Measurements from ENCODE around the gene PRPS1. TPM values are rescaled to one million over a fixed set of nuclear protein-coding genes. Genes with fewer than 3 reads are reported as not detected.
A peak's percentile ranks its signal among the peaks of the same experiment; 100 is the strongest.
"Not testable (repeated sequence)": the region's sequence is repeated elsewhere in the genome, so short reads cannot be mapped to it uniquely, and the experiment has no call there.

PRPS1 gene
- total RNA-seq: 32.8 TPM

DNA sequence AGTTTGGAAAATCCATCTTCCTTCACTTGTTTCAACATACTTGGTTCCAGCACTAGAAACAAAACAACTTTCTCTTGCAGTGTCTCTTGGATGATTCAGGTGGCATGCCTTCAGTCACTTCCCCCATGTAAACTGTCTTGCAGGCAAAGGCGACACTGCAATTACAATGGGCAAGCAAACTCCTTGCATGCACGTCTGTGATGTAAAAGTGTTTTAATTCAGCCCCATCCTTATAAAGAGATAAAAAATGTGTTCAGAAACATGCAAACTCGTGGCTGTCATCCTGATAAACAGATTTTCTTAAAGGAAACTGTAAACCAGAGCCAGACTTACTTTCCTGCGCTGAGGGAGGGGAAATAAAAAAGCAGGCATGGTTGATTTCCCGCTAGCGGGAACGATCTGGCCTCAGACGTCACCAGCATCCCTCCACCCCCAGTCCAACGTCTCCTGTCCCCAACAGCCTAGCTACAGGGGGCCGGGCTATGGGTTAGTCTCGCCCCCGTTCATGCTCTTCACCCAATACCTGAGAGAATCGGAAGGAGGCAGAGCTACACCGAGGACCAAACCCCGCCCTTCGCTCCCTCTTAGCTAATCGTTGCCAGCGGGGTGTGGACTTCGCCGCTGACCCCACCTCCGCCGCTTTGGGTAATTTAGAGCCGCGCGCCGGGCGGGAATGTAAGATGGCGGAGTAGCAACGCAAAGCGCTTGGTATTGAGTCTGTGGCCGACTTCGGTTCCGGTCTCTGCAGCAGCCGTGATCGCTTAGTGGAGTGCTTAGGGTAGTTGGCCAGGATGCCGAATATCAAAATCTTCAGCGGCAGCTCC, at the start of gene PRPS1:
TSS of gene PRPS1 (plus strand) at position 673 of the 824 bp plus-strand sequence. CDS start at position 792, 119 bp downstream.
- DNase-seq: peak; percentile 96

DNA sequence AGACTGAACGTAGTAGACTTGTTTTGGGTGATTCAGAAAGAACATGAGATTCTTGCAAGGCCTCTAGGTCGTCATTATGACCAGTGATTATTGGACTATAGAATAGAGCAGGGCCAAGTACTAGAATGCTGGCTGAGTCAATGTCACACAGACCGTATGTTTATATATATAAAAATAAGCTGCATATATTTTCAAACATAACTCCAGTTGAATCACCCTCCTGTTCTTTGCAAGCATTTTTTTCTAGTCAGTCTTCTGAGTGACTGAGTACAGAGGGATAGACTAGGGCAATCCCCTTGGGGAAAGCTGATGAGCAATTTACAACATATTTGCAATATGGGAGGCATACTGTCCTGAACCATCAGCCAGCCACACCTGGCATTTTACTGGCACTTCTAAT, 48.4 kb upstream of the PRPS1 start:
- DNase-seq: no peak

DNA sequence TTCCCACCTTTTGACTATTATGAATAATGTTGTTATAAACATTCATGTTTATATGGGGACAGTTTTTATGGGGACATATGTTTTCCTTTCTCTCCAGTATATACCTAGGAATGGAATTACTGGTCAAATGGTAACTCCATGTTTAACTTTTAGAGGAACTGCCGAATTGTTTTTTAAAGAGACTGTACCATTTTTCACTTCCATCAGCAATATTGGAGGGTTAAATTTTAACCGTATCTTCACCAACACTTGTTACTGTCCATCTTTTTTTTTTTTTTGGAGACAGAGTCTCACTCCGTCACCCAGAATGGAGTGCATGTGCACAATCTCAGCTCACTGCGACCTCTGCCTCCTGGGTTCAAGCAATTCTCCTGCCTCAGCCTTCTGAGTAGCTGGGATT, 46.4 kb upstream of the PRPS1 start:
- DNase-seq: no peak

DNA sequence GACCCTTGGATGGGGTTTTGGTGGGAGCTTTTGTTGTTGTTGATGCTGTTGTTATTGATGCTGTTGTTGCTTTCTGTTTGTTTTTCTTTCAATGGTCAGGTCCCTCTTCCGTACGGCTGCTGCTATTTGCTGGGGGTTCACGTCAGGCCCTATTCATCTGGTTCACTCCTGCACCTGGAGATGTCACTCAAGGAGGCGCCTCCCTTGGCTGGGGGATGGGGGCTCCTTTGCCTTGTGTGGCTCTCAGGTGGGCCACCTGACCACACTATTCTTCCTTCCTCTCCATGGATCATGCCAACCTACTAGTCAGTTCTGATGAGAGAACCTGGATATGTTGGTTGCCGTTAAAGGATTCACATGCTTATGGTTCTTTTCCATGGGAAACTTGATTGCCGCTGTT, 39.1 kb upstream of the PRPS1 start:
- DNase-seq: no peak

DNA sequence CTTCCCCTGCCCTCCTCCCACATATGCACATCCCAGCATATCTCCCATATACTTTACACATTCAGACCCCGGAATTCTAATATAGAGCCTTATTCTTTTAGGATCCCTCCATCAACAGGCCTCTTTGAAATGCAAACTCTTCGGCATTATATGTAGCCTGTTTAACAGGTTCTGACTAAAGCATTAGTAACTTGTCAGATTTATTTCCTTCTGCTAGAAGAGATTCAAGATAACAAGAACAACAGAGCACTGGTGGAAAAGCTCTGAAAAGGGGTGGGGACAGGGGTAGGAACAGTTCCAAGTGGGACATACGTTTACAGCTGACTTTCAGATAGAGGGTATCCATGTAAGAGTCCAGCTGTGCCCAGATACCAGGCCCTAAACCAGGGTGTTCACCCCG, 31.7 kb upstream of the PRPS1 start:
- no peak for DNase-seq

DNA sequence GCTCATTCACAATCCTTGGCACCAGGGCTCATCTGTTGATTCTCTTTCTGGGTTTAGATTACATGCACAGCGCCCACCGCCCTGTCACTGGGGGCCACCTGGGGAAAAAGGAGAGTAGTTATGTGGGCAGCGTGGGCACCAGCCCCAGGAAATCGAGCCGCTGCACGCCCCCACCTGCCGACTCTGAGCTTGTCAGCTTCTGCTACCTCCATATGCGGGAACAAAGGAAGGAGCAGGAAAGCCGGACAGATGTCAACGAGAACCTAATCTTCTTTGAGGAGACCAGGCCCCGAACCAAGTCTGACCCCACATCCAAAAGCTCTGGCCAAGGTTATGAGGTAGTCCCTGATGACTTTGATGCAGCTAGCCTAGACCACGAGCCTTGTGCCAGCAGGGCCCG, 31.0 kb upstream of the PRPS1 start:
- DNase-seq: no peak

DNA sequence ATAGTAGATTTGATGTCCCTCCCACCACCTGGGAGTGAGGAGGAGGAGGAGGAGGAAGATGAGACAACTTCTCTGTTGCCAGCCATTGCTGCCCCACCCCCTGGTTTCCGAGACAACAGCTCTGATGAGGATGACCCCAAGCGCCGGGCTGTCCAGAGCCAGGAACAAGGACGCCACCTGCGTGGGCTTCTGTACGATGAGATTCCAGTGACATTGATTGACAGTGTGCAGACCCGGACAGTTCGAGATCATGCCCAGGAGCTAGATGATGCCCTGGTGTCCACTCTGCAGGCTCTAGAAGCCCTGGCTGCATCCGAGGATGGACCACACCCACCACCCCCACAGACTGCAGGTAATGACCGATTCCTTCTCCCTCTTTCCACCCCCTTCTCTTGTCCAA, 30.5 kb upstream of the PRPS1 start:
- no peak for DNase-seq

DNA sequence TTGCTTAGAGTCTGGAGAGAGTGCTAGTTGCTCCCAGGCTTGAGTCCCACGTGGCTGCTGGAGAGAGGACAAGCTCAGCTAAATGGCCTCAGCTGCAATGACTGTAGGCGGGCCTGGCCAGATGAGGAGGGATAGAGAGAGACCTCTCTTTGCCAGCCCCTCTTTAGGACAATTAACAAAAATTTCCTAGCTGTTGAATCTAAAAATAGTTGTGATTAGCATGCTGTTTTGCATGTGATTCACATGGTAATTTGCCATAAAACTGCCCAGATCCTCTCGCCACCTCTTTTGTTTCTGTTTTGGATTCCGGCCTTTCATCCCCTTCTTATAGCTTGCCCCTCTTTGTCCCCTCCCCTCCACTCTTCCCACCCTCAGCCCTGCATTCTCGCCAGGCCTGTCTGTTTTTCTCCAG, 28.9 kb upstream of the PRPS1 start:
- no peak for DNase-seq

DNA sequence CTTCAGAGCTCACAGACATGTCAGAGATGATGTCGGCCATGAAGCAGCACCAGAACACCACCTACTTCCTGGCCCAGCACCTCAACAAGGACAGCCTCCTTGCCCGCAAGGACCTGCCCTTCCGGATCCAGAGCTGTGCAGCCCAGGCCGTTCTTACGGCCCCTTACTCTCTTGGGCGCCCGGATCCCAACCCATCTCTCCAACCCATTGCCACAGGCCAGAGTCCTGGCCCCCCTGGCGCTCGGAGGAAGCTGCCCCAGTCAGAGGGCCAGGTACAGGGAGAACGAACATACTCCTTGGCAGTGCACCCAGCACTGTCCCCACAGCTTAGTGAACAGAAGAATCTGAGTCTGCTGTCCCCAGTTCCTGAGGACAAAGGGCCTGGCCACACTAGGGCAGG, 27.9 kb upstream of the PRPS1 start:
- DNase-seq: no peak

DNA sequence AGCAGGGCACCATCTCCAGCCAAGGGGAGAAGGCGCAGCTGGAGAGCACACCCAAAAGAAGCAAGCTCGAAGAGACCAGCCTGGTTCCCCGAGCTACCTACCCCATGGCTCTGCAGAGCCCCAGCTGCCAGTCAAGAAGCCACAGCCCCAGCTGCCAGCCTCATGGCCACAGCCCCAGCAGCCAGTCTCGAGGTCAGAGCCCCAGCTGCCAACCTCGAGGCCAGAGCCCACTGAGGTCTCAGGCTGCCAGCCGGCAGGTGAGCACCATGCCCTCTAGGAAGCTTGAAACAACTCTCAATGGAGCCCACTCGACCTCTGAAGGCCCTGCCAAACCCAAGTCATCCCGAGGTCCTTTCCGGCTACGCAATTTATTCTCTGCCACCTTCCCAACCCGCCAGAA, 27.0 kb upstream of the PRPS1 start:
- no peak for DNase-seq

DNA sequence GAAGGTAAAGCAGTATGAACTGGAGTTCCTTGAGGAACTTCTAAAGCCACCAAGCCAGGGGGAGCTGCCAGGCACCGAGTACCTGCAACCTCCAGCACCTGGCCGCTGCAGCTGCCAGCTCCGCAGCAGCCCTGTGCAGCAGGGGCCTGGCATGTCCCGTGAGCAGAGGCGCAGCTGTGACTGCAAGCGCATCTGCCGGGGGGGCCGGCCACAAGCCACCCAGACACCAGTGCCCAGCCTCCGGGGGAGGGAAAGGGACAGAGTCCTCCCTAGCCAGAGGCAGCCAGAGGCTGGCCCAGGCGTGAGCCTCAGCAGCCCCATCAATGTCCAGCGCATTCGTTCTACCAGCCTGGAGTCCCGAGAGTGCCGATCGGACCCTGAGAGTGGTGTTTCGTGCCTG, 26.6 kb upstream of the PRPS1 start:
- DNase-seq: no peak

DNA sequence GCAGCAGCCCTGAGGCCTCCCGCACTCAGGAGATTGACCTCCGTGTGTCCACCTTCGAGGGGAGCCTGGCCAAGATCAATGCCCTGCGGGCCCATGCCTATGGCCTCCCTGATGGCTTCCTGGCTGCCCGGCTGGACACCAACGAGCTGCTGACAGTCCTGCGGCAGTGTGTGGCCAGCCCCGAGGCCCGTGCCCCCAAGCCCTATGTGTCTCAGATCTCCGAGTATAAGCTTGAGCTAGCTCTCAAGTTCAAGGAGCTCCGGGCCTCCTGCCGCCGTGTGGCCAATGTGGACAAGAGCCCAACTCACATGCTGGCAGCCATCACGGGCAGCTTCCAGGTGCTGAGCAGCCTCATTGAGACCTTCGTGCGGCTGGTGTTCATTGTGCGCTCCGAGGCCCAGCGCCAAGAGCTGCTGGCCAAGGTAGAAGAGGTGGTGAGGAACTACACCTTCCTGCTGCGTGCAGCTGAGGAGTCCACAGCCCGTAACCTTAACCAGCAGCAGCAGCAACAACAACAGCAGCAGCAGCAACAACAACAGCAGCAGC, 25.5 kb upstream of the PRPS1 start:
- DNase-seq: no peak

DNA sequence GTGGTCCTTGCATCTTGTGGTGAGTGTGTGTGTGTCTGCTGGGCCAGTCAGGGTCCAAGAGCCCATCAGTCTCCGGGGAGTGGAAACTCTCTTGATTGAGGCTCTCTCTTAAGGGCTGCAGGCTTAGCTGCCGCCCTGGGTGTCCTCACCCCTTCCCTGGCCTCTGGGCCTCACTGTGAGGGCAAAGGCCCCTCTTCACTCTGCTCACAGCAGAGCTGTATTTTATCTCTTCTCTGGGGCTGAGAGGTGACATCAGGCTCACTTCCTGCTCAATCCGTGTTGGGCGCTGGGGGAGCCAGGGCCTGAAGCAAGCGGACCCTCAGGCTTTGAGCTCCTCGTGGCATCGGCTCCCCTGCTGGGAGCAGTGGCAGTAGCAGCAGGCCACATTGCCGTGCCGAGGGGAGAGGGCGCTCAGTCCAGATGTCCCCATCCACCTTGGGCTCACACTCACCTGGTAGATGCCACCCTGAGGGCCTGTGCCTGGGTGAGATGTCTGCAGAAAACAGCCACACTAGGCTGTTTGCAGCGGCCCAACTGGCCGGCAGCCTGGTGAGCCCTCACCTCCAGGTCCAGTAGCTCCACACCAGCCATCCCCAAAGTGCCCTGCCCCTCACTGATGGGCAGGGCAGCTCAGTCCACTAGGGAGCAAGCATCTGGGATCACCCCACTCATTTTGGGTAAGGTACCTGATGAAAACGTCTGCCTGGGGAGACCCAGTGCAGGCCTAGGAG, 24.7 kb upstream of the PRPS1 start:
- DNase-seq: no peak

DNA sequence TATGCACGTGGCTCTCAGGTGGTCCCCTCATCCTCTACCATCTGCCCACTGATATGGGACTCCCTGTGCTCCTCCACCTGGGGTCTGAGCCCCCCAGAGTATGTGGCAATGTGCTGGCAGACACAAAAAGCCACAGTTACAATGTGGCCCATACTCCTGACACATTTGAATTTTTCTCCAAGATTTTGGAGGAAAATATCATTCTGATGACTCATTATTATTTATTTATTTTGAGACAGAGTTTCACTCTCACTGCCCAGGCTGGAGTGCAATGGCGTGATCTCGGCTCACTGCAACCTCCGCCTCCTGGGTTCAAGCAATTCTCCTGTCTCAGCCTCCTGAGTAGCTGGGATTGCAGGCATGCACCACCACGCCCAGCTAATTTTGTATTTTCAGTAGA, 19.2 kb upstream of the PRPS1 start:
- DNase-seq: not testable (repeated sequence)

DNA sequence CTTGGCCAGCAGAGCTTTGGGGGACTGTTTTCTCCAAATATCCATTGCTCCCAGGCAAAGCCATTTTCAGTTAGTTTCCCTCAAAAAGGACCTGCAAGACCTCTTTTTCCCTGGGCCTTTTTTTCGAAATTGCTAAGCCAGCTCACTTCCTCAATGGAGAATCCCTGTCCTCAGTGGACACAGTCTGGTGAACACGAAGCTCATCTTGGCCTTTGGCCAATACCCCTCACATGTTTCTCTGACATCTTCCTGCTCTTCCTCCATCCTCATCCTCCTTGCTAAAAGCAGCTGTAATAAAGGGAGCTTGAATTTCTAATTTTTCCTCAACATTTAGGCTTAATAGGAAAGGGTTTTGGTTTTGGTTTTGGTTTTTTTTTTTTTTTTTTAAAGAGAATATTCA, 17.6 kb upstream of the PRPS1 start:
- DNase-seq: no peak

DNA sequence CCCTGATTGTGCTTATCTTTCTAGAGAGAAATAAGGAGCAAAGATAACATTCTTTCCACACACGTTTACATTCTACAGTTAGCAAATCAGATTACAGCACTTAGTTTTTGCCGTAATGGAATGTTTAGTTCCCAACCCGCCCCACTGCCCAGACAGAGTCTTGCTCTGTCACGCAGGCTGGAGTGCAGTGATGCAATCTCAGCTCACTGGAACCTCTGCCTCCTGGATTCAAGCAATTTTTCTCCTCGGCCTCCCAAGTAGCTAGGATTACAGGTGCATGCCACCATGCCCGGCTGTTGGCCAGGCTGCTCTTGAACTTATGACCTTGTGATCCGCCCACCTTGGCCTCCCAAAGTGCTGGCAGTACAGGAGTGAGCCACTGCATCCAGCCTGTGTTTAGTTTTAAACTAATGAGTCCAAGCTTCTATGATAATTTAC, 8.4 kb upstream of the PRPS1 start:
- DNase-seq: no peak

DNA sequence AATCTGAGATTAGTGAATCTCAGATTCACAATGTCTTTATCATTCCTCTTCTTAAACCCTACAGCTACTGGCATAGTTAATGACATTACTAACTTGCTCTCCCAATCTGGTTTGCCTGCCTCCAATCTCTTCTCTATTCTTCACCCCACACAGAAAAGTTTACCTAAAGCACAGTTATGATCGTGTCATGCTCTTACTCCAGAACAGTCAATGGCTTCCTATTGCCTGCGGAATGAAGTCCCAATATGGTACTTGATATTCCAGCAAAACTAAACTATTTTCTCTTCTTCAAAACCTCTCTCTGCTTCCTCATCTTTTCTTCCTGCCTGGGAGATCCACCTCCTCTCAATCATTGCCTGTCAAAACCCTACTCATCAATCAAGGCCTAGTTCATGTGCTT, 3.4 kb upstream of the PRPS1 start:
- no peak for DNase-seq

DNA sequence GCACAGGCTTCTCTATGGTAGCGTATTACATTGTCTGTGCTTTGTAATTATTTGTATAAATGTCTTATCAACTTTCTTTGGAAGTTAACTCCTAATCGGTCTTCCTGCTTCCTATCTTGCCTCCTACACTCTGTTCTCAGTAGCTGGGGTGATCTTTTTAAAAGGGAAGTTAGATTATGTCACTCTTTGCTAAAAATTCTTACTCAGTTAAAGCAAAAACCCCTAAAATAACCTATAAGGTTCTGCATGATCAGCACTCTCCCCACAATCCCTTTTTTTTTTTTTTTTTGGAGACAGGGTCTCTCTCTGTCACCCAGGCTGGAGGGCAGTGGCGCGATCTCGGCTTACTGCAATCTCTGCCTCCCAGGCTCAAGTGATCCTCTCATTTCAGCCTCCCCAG, 2.6 kb upstream of the PRPS1 start:
- no peak for DNase-seq

DNA sequence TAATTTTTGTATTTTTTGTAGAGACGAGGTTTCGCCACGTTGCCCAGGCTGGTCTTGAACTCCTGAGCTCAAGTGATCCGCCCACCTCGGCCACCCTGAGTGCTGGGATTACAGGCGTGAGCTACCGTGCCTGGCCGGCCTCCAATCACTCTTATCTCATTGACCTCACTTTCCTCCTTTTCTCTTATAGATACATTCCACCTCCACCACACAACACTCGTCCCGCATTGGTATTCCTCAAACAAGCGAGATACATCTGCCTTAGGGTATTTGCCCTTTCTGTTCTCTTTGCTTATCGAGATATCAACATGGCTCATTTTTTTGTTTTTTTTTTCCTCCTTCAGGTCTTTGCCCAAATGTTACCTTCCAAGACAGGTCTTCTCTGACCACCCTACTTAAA, 1.8 kb upstream of the PRPS1 start:
- DNase-seq: no peak

DNA sequence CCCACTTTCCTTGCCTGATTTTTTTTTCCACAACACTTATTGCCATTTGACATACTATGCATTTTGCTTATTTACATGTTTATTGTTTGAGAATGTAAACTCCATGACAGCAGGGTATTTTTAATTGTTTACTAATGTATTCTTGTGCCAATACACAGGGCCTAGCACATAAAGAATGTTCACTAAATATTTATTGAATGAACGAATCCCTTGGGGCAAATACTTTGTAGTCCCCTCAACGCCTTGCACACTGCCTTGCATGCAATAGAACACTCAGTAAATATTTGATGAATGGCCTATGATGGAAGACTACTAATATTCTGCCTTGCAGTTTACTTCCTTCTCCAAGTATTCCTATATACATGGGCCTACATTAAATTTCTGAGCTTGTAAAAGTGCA, 1.4 kb upstream of the PRPS1 start:
- DNase-seq: no peak

DNA sequence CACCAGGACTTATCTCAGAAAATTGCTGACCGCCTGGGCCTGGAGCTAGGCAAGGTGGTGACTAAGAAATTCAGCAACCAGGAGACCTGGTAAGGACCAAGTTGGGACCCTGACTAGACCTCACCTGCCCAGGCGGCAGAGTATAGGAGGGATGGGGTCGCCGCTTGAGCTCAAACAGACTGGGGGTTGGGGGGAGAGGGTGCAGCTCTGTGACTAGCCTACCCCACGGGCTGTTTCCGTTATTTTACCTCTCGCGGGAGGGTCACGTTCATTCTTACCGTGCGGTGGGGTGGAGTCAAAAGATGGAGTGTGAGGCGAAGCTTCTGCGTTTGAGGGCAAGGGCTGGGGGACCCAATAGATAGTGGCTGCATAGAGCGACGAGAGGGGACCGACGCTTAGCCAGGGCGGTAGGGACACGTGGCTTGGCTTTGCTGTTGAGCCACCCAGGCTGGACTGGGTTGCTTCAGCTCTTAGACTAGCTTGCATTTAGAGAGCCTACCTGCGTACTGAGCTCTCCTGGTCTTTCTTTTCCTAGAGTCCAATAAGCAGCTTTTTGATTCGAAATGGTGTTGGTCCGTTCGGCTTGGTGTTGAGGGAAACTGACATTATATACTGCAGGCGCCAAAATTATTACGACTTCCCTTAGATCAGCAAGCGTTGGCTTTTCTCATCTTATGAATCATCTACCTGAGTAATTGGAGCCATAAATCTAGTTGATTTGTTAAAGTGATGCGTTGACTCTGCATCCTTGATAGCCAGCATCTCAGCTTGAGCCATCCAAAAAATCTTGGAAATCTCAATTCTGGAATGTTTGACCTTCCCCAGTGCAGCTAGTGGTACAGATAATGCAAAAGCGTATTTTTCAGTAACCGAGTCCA, 591 bp downstream of the PRPS1 start:
- DNase-seq: peak; percentile 49

DNA sequence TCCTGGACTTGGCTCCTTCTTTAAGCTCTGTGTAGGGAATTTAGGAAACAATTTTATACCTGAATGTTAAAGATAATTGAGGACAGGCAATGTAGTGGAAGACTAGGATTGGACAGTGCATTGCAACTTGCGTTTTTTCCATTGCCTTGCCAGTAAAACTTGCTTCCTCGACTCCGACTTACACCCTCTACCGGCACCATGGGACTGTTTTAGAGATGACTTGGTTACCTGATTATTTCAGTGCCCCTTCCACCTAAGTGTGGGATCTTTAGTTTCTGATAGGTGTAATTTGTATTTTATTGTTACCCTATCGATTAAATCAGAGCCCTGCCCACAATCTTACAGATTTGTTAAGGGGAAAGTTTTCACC, 1.2 kb downstream of the PRPS1 start:
- DNase-seq: peak; percentile 55

Data from tongue (tissue), 2 donors.